ENCODE measurements around the gene CAMTA1. TPM values are rescaled to one million over a fixed set of nuclear protein-coding genes. Genes with fewer than 3 reads are reported as not detected.

Gene CAMTA1
- total RNA-seq, 1 experiment from 2014 or later, result 82.2 TPM

DNA sequence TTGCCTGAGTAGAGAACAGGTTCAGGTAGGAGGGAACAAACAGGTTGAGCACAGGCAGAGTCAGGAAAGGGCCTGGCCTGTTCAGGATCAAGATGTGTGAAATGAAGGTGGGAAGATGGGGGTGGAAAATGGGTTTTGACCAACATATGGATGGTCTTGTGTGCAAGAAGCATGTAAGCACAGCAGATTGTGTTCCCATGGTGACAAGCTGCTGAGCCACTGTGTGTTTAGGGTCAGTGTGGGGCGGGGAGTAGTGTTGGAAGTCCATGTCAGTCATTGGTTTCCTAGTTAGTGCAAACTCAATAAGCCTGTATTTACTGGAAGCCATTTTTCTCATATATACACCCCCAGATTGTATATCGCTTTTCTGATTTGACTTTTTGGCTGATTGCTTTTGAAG, 111.9 kb downstream of the CAMTA1 start:
- in situ Hi-C loops (cut with HindIII; ENCODE audit: low pct_unique_long_range_greater_than_20kb, low sequenced_read_pairs) (no loop called here), intact Hi-C loops (cut with micrococcal nuclease; ENCODE audit: unreplicated experiment) (no loop called here)
- TF ChIP-seq TCF7L2 (IDR thresholded peaks at IDR 0.05; ENCODE audit: low read depth, low read length) (no peak), SIN3A (IDR thresholded peaks at IDR 0.05; ENCODE audit: borderline replicate concordance, insufficient read depth, low read depth, low read length) (no peak), POLR2AphosphoS5 (IDR thresholded peaks at IDR 0.05; ENCODE audit: low read depth, low read length) (no peak)
- TF ChIP-seq, protein P1, sequence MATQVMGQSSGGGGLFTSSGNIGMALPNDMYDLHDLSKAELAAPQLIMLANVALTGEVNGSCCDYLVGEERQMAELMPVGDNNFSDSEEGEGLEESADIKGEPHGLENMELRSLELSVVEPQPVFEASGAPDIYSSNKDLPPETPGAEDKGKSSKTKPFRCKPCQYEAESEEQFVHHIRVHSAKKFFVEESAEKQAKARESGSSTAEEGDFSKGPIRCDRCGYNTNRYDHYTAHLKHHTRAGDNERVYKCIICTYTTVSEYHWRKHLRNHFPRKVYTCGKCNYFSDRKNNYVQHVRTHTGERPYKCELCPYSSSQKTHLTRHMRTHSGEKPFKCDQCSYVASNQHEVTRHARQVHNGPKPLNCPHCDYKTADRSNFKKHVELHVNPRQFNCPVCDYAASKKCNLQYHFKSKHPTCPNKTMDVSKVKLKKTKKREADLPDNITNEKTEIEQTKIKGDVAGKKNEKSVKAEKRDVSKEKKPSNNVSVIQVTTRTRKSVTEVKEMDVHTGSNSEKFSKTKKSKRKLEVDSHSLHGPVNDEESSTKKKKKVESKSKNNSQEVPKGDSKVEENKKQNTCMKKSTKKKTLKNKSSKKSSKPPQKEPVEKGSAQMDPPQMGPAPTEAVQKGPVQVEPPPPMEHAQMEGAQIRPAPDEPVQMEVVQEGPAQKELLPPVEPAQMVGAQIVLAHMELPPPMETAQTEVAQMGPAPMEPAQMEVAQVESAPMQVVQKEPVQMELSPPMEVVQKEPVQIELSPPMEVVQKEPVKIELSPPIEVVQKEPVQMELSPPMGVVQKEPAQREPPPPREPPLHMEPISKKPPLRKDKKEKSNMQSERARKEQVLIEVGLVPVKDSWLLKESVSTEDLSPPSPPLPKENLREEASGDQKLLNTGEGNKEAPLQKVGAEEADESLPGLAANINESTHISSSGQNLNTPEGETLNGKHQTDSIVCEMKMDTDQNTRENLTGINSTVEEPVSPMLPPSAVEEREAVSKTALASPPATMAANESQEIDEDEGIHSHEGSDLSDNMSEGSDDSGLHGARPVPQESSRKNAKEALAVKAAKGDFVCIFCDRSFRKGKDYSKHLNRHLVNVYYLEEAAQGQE (IDR thresholded peaks at IDR 0.05; ENCODE audit: insufficient read depth in 1 of 2, low read depth in 2 of 2, low read length in 1 of 2), result no peak
- TF ChIP-seq, protein P2, sequence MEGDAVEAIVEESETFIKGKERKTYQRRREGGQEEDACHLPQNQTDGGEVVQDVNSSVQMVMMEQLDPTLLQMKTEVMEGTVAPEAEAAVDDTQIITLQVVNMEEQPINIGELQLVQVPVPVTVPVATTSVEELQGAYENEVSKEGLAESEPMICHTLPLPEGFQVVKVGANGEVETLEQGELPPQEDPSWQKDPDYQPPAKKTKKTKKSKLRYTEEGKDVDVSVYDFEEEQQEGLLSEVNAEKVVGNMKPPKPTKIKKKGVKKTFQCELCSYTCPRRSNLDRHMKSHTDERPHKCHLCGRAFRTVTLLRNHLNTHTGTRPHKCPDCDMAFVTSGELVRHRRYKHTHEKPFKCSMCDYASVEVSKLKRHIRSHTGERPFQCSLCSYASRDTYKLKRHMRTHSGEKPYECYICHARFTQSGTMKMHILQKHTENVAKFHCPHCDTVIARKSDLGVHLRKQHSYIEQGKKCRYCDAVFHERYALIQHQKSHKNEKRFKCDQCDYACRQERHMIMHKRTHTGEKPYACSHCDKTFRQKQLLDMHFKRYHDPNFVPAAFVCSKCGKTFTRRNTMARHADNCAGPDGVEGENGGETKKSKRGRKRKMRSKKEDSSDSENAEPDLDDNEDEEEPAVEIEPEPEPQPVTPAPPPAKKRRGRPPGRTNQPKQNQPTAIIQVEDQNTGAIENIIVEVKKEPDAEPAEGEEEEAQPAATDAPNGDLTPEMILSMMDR (IDR thresholded peaks at IDR 0.05), result no peak
- Histone ChIP-seq H3K4me3 (ENCODE audit: low read depth in 2 of 2, low read length in 2 of 2) (no peak overlapping the region), H3K9me3 (ENCODE audit: control insufficient read depth, insufficient read depth, low read depth, low read length) (no peaks in the 10 kb centered on the region), H3K27ac (ENCODE audit: low read length) (no peak overlapping the region), H3K36me3 (ENCODE audit: control insufficient read depth, insufficient read depth, low read length) (no peaks in the 10 kb centered on the region), H3K27me3 (ENCODE audit: control insufficient read depth, insufficient read depth, low read length) (no peaks in the 10 kb centered on the region), H3K4me1 (ENCODE audit: control insufficient read depth, insufficient read depth, low read length) (no peaks in the 10 kb centered on the region)
- ChIA-PET POLR2A (no interaction called here), CTCF (no interaction called here)
- ATAC-seq (no peak), DNase-seq (ENCODE audit: low read depth, low spot score) (no peak)
- BruUV-seq (replicated peaks), result no TSS peak

DNA sequence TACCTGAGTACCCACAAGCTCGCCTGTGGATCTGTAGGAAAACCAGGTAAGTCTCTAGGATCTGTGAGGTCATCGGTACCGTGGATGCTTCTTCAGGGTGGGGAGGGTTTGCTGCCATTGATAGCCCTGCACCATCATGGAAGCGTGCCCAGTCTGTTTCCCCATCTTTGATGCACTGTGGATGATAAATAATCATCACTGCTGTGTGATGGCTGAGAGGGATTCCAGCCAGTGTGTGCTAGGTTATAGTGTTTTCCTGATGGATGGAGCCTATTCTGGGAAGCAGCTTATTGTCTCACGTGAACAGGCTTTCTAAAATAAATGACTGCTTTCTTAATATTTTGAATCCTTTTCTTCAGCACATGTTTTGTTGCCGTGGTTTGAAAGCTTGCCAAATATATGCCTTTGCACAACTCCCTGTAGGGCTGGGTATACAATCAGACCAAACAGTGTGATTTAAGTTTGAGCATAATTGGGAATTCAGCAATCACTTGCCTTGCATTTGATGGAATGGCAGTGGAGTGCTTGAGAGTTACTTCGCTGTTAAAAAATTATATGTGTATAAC, 113.8 kb downstream of the CAMTA1 start:
- CTCF ChIA-PET, result no interaction called here
- Histone ChIP-seq H3K36me3 (ENCODE audit: control insufficient read depth, insufficient read depth, low read length) (no peaks in the 10 kb centered on the region), H3K27ac (ENCODE audit: low read length) (no peak overlapping the region), H3K4me3 (ENCODE audit: low read depth in 2 of 2, low read length in 2 of 2) (no peak overlapping the region), H3K27me3 (ENCODE audit: control insufficient read depth, insufficient read depth, low read length) (no peaks in the 10 kb centered on the region), H3K4me1 (ENCODE audit: control insufficient read depth, insufficient read depth, low read length) (no peaks in the 10 kb centered on the region), H3K9me3 (ENCODE audit: control insufficient read depth, insufficient read depth, low read depth, low read length) (no peaks in the 10 kb centered on the region)
- TF ChIP-seq TCF7L2 (IDR thresholded peaks at IDR 0.05; ENCODE audit: low read depth, low read length) (no peak), POLR2AphosphoS5 (IDR thresholded peaks at IDR 0.05; ENCODE audit: low read depth, low read length) (no peak), SIN3A (IDR thresholded peaks at IDR 0.05; ENCODE audit: borderline replicate concordance, insufficient read depth, low read depth, low read length) (no peak)
- TF ChIP-seq, protein P2 (IDR thresholded peaks at IDR 0.05), result no peak
- TF ChIP-seq, protein P1 (IDR thresholded peaks at IDR 0.05; ENCODE audit: insufficient read depth in 1 of 2, low read depth in 2 of 2, low read length in 1 of 2), result no peak
- in situ Hi-C loops (cut with HindIII; ENCODE audit: low pct_unique_long_range_greater_than_20kb, low sequenced_read_pairs), result no loop called here
- intact Hi-C loops (cut with micrococcal nuclease; ENCODE audit: unreplicated experiment), result no loop called here
- no peak for DNase-seq (ENCODE audit: low read depth, low spot score)
- POLR2A ChIA-PET, result no interaction called here
- no peak for ATAC-seq
- BruUV-seq (replicated peaks), result no TSS peak
